GM18907 (cell line): ENCODE measurements around the gene HS6ST1.

Source experiments
- ATAC-seq: cut with Tn5 transposase; IDR thresholded peaks from one replicate; pipeline ENCODE4 v1.9.1; 2021; ENCODE audit warnings: mild to moderate bottlenecking, moderate library complexity; ENCODE audit not compliant: unreplicated experiment

The HS6ST1 gene

DNA sequence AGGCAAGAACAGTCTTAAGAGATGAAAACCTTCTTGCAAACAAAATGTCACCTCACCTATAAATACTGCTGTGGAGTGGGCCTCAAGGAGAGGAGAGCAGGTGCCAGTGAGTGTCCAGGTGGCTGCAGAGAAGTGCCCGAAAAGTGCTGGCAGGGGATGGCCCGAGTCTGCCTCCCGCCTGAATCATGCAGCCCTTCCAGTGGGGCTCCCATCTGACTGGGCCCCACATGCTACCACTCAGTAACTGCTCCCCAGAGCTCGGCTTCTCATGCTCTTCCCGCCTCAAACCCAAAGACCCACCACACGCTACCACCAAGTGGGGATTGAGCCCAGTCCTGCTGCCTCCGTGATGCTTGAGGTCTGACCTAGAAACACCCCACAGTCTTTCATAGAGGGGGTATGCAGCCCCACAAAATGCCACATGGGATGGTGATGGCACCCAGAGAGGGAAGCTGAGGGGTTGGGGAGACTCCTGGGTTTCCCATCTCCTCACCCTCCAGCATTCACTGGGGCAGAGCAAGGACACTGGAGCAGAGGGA, 7.4 kb downstream of the HS6ST1 start:
- no peak for ATAC-seq

DNA sequence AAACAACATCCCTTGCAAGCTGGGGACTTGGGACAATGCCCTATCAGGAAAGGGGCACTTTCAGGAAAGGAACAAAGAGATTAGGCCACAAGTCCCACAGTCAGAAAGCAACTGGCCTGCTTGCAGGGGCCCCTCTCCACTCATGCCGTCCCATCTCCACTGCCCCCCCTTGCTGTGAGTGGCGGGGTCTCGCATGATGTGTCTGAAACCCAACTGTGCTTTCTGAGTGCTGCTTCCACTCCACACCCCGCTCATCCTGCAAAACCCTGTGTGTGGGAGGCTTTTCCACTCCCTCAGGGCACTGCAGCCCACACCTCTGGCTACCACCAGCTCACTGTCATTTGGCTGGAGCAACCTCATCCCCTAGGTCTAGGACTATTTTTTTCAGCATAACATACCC, 7.9 kb downstream of the HS6ST1 start:
- no peak for ATAC-seq

DNA sequence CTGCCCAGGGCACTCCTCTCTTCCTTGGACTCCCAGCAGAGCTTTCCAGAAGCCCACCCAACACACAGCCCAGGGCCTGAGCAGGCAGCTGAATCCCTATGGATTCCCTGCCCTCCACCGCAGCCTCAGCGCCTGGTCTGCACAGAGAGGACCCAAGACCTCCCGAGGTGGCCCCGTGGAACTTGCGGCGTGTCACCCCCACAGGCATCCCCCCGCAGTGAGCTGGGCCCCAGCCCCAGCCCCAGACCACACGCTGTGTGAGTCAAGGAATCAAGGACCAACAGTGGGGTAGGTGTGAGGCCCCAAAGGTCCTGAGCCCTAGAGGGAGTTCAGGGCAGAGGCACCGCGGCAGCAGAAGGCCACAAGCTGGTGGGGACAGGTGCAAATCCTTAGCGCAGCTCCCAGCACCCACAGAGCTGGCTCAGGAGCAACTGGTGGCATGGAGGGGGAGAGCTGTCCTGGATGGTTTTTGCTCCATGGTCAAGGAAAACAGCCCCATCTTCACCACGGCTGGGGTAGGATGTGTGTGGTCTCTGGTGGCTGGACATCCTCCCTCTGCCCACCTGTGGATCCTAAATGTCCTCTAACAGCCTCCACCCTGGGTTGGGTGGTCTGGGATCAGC, 8.5 kb downstream of the HS6ST1 start:
- ATAC-seq: no peak

DNA sequence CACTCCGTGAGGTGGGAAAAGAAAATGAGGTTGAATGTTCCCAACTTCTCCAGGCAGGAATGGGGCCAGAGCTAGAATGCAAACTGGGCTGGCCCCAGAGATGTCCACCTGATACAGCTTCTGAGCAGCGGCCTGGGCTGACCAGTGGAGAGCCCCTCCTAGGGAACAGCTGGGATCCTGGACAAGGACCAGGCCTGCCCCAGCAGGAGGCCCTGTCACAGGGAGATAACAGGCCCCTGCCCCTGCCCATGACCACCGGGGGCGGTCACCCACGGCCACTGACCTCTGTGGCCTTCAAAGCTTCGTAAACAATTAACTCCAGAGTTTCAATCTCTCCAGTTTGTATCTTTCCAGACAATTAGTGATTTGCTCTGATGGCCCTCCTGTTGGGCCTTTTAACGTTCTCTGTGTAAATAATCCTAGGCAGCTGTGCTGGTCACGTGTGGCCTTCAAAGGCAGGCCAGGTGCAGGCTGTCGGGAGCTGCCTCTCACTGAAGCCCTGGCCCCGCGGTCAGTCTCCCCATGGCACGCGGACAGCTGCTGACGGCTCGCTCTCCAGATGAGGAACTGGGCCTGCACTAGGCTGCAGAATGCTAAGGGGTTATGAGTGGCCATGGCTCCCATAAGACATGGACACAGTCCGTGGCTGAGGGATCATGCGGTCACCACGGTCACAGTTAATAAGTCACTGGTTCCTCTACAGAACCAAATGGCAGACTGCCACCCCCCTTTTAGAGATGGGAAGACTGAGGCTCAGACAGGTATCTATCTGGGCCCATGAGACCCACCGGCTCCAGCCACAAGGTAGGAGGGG, 9.2 kb downstream of the HS6ST1 start:
- ATAC-seq: no peak

DNA sequence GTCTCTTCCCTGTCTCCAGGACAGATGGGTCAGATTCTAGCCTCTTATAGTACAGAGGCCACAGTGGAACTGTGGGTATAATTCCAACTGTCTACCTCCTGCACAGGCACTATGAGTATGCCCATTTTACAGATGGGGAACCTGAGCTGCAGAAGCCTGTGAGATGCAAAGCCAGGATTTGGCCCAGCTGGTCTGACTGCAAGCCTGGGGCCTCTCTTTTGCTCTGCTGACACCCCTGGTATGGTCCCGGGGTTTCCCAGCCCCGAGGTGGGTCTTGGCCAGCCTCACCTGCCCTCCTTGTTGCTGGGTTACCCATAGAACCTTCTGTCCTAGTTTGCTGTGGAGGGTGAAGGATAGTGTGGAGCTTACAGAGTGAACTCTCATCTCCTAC, 9.8 kb downstream of the HS6ST1 start:
- no peak for ATAC-seq

DNA sequence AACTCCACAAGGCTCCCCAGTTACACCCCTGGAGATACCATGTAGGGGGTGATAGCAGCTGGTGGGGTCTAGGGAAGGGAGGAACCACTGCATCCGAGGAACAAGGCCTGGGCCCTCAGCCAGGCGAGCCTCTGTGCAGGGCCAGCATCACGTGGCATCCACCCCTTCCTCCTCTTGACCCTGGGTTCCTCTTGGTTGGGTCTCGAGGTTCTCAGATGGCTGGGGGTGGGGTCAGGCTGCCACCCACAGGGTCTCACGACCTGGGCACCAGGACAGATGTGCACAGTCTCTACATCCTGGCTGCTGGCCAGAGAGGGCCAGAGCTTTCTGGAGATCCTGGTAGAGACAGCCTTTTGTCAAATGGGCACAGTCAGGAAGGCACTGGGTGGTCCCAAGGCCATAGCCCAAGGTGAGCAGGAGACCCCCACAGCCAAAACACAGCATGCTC, 10.4 kb downstream of the HS6ST1 start:
- ATAC-seq: no peak

DNA sequence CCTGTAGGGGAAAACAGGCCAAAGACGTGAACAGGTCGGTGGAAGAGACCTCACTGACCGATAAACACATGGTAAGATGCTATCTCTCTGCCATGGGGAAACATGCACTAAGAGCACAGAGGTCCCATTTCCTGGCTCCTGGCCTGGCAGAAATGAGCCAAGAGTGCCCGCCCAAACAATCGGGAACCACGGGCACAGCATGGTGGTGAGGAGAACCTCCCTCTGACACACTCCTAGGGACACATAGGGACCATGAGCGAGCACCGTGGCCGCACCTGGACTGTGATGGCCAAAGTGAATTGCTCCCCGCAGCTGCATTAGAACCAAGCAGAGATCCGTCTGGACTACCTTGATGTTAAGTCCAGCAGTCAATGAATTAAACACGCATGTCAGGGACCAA, 11.1 kb downstream of the HS6ST1 start:
- no peak for ATAC-seq

DNA sequence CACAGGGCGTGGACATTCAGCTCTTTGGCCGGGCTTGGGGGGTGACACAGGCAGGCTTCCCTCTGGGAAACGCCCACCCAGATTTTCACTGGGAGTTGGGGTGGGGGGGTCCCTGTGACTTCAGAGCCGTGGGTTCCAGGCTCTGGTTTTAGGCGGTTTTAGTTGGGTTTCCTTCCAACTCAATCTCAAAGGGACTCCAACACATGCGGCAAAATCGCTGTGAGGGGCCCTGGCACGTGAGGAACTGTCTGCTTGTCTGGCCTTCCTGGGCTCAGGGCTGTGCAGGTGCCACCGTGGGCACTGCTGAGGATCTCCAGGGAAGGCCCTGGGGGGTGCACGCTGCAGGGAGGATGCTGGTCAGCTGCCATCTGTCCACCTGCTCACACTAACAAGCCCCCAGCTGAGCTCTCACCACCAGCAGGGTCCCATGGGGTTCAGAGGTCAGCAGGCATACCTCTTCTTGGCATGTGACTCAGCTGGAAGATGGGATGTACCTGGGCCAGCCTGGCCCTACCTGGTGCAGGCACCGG, 11.7 kb downstream of the HS6ST1 start:
- no peak for ATAC-seq

DNA sequence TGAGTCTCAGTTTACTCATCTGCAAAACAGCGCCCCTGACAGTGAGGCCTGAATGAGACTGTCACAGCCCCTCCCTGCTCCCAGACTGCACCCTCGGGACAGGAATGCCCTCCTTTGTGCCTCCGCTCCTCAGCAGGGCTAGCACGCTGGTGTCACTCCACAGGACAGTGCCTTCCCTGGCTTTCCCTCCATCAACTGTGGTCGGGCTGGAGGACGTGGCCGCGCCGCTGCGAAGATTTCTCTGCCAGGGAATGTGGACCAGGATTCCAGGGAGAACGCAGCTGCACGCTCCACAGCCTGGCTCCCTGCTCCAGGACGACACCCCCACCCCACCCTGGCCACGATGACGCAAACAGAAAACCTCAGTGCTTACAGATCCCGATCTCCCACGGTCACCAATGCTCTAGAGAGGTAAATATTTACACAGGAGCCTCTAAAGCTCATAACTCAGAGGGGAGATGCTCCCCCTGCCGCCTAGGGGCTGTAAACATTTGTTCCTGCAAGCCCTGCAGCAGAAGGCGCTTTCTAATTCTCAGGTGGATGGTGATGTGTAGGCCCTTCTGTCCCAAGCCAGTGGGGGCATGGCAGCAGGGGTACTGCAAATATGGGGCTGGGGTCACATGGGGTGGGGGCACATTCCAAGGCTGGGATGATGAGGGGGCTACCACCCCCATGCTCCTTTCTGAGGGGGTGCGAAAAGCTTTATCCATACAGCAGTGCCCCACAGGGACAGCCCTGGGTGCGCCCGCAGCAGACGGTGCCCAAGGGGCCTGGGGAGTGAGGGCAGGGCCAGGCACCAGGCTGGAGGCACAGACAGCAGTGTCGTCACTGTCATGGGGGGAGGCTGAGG, 12.4 kb downstream of the HS6ST1 start:
- no peak for ATAC-seq

DNA sequence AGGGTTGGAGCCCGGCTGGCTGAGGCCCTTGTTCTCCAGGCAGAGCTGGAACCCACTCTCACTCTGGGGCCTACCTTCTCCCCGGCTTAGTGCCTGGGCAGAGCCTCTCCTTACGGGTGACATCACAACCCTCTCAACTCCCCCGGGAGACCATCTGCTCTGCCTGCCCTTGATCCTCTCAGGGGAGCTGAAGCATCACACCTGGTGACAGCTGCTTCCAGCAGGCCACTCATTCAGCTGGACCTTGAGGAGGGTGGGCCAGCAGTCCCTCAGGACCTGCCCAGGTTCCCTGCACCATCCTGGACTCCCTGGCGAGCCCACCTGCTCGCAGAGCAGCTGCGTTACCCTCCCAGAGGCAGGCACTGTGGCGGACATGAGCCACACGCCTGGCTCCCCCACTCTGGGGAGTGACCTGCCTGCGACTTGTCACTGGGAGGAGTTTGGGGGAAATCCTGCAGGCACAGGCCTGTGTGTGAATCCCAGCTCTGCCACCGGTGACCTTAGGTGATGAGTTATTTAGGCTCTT, 13.1 kb downstream of the HS6ST1 start:
- ATAC-seq: peak; percentile 90

DNA sequence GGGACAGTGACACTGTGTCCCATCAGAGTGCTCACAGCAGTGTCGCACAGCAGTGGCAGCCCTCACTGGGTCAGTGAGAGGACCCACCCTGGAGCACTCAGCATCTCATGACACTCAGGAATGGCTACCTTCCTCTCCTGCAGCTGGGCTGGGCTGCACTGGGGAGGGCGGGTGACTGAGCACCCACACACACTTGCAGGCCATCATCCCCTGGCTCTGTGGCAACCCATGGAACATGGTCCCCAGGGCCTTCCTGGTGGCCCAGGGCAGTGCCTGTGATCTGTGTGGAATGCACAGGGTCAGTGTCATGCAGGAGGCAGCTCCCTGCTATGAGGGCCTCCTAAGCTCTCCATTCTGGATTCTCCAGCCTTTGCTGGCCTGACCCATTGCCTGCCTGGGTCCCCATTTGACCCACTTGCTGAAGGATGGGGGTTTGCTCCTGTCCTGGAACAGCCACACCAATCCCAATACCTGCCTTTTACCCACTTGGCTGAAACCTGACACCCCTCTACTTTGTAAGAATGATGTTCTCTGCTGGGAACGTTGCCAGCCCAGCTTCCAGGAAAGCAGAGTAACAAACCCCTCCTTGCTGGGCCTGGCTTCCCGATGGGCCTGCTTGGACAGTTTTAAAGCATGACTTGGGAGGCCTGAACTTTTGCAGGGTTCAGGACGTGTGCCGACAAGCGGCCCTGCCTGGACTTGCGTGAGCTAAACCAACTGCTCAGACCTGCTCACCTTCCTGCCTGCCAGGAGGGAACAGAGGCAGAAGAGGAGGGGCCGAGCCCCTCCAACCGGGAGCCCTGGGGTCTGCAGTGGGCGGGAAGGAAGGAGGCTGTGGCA, 13.7 kb downstream of the HS6ST1 start:
- ATAC-seq: no peak

DNA sequence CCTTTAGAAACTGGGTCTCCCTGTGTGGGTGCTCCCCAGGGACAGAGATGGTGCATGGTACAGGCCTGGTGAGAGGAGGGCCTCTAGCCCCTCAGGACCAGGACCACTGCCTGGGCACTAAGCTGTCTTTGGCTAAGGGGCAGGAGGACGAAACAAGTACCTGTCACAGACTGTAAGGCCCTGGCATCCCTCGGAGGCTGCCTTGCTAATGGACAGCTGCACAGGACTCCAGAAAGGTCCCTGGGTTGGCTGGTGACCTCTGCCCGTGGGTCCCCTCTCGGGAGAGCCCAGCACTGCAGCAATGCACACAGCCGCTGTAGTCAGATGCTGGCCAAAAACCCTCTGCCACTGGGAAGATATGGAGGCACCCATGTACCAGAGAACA, 14.3 kb downstream of the HS6ST1 start:
- no peak for ATAC-seq

DNA sequence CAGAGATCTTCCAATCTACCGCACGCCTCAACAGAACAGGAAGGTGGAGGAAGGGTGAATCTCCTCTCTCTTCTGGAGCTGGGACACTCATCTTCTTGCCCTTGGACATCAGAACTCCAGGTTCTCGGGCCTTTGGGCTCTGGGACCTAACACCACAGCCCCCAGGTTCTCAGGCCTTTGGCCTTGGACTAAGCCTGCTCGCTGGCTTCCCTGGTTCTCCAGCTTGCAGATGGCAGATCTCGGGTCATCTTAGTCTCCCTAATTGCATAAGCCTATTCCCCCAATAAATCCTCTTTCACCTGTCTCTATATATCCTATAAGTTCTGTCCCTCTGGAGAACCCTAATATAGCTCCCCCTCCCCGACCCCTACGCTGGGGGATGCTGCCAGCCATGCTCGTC, 14.8 kb downstream of the HS6ST1 start:
- no peak for ATAC-seq

DNA sequence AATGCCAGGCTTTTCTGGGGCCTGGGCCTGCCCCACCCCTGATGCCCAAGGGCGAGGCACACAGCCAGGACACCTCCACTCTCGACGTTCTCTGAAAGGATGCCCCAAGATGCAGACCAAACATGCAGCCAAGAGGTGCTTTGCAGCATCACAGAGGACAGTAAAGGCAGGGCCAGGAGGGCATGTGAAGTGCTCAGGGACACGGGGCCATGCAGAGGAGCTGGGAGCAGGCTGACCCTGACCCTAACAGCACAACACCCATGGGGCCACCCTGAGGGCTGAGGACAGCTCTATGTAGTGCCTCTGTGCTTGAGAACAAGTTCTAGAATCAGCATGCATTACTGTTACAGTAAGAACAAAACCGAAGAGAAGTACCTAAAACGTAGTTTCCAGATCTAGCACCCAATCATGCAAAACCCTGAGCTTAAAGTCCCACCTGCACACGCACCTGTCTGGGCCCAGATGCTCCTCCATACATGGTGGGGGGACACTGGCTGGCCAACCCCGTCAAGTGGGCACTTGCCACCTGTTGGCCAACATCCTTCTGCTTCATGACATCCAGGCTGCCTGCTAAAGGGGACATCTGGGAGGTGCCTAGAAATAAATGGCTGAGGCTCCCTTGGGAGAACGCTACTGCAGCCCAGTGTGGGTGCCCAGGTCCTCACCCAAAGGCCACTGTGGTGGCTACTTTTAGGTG, 15.4 kb downstream of the HS6ST1 start:
- no peak for ATAC-seq

DNA sequence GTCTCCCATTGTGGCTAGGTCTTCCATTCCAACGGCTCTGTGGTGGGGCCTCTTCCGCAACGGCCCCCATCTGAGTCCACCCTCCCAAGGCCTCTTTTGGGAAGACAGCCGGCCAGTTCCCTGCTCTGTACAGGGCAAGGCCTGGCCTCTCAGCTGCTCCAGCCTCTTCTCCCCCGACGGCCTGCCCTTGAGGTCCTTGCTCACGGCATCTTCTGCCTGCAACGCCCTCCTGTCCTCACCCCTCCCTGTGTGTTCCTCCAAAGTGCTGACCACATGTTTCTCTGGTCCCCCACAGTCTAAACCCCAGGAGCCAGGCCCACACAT, 16.0 kb downstream of the HS6ST1 start:
- ATAC-seq: no peak

DNA sequence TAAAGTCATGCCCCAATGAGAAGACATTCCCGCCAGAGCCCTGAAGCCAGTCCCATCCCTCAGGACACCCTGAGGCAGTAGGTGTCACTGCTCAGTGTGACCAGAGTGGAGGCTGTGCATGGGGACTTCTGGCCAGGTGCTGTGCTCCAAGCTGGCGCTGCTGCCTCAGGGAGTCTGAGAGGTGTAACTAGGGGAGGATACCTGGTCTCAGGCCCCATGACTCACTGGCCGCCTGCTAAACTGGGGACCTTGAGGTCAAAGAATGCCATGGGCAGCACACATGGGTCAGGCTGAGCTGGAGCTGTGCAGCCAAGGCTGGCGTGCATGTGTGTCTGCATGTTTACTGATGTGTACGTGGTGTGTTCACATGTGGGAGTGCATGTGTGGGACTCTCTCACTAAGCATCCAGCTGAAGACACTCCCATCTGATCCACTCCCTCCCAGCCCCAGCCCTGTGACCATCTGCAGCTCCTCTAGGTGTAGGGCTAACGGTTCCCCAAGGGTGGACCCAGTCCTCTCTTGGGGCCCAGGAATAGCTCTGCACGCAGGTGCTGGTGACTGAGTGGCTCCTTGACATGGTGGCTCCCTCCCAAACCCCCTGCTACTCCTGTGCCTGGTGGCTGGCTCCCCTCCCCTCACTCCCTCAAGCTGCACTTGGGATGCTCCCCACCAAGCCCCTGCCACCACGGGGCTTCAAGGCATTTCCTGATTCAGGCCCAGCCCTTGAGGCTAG, 16.5 kb downstream of the HS6ST1 start:
- ATAC-seq: no peak

DNA sequence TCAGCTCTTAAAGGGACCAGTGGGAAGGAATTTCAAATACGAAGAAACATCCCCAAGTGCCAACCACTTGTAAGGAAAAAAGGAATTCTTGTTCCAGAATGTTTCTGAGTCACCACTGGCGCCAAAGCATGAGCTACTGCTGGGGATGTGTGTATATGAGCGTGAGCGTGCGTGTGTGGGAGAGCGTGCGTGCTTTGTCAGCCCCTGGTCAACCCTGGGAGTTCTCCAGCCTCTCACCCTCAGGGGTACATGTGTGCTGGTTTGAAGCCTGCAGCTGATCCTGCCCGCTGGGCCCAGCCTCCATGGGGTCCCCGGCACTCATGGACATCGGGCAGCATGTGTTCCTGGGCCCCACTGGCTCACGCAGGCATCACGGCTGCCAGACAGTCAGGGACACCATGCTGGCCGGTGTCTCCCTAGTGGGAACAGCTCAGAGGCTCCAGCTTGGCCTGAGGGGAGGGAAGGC, 17.1 kb downstream of the HS6ST1 start:
- no peak for ATAC-seq

DNA sequence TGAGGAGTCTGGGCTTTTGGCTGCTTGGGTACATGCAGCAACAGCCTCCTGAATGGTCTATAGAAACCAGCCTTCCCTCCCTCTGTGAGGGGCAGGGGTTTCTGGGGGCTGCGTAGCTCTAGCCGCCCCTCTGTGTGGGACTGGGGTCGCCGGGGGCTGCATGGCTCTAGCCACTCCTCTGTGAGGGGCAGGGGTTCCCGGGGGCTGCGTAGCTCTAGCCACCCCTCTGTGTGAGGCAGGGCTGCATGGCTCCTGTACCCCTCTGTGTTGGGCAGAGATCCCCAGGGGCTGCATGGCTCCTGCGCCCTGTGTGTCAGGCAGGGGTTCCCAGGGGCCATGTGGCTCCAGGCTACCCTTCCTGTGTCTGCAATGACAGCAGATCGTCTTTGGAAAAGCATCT, 17.6 kb downstream of the HS6ST1 start:
- ATAC-seq: no peak
